ENCODE data around the gene NFKB1.
"Not testable (repeated sequence)": the region's sequence is repeated elsewhere in the genome, so short reads cannot be mapped to it uniquely, and the experiment has no call there.

NFKB1 gene

GRCh38 chr4:102614801-102615200, 113.6 kb downstream of the NFKB1 start:
- Histone ChIP-seq H3K36me3 (ENCODE audit: control insufficient read depth in 2 of 2, insufficient read depth in 2 of 2, low read length in 2 of 2) (peaks cover 62 to 65% of the 10 kb centered on the region in 2 donors), H3K4me1 (ENCODE audit: control insufficient read depth in 2 of 2, insufficient read depth in 2 of 2, low read length in 2 of 2) (peaks cover 0 to 3% of the 10 kb centered on the region in 2 donors), H3K27me3 (ENCODE audit: control insufficient read depth in 2 of 2, insufficient read depth in 2 of 2, low read length in 2 of 2) (no peaks in the 10 kb centered on the region), H3K9me3 (ENCODE audit: control insufficient read depth in 2 of 2, low read length in 2 of 2) (no peaks in the 10 kb centered on the region), H3K9ac (ENCODE audit: low read depth in 1 of 2, low read length in 2 of 2) (peak overlapping the region in 1 of 2 donors; percentile 27), H3K4me3 (ENCODE audit: low read length in 2 of 2) (peak overlapping the region in 1 of 2 donors; percentile 23), H3K27ac (ENCODE audit: low read depth in 2 of 2, low read length in 2 of 2) (peak overlapping the region in 1 of 2 donors; percentile 44)

GRCh38 chr4:102616636-102617035, 115.5 kb downstream of the NFKB1 start:
- H3K27ac ChIP-seq (ENCODE audit: low read depth in 2 of 2, low read length in 2 of 2) = no peak overlapping the region
- H3K9me3 ChIP-seq (ENCODE audit: control insufficient read depth in 2 of 2, low read length in 2 of 2) = no peaks in the 10 kb centered on the region
- H3K36me3 ChIP-seq (ENCODE audit: control insufficient read depth in 2 of 2, insufficient read depth in 2 of 2, low read length in 2 of 2) = peaks cover 46 to 48% of the 10 kb centered on the region in 2 donors
- no peaks in the 10 kb centered on the region for H3K27me3 ChIP-seq (ENCODE audit: control insufficient read depth in 2 of 2, insufficient read depth in 2 of 2, low read length in 2 of 2)
- no peak overlapping the region for H3K4me3 ChIP-seq (ENCODE audit: low read length in 2 of 2)
- peaks cover 11 to 16% of the 10 kb centered on the region in 2 donors for H3K4me1 ChIP-seq (ENCODE audit: control insufficient read depth in 2 of 2, insufficient read depth in 2 of 2, low read length in 2 of 2)
- H3K9ac ChIP-seq (ENCODE audit: low read depth in 1 of 2, low read length in 2 of 2) = no peak overlapping the region

- peaks cover 23 to 26% of the 10 kb centered on the region in 2 donors for H3K36me3 ChIP-seq (ENCODE audit: control insufficient read depth in 2 of 2, insufficient read depth in 2 of 2, low read length in 2 of 2)
- H3K27ac ChIP-seq (ENCODE audit: low read depth in 2 of 2, low read length in 2 of 2); H3K27me3 ChIP-seq (ENCODE audit: control insufficient read depth in 2 of 2, insufficient read depth in 2 of 2, low read length in 2 of 2); H3K9ac ChIP-seq (ENCODE audit: low read depth in 1 of 2, low read length in 2 of 2); H3K4me3 ChIP-seq (ENCODE audit: low read length in 2 of 2); H3K9me3 ChIP-seq (ENCODE audit: control insufficient read depth in 2 of 2, low read length in 2 of 2): not testable (repeated sequence)
- peaks cover 11 to 16% of the 10 kb centered on the region in 2 donors for H3K4me1 ChIP-seq (ENCODE audit: control insufficient read depth in 2 of 2, insufficient read depth in 2 of 2, low read length in 2 of 2)
These were observed 117.9 kb downstream of the NFKB1 start for GRCh38 chr4:102619021-102619420.

- H3K4me1 ChIP-seq (ENCODE audit: control insufficient read depth in 2 of 2, insufficient read depth in 2 of 2, low read length in 2 of 2) = peaks cover 11 to 16% of the 10 kb centered on the region in 2 donors
- peaks cover 13 to 16% of the 10 kb centered on the region in 2 donors for H3K36me3 ChIP-seq (ENCODE audit: control insufficient read depth in 2 of 2, insufficient read depth in 2 of 2, low read length in 2 of 2)
- H3K27me3 ChIP-seq (ENCODE audit: control insufficient read depth in 2 of 2, insufficient read depth in 2 of 2, low read length in 2 of 2); H3K9me3 ChIP-seq (ENCODE audit: control insufficient read depth in 2 of 2, low read length in 2 of 2): not testable (repeated sequence)
- H3K9ac ChIP-seq (ENCODE audit: low read depth in 1 of 2, low read length in 2 of 2) = peak overlapping the region in 1 of 2 donors; percentile 40
- peak overlapping the region in 1 of 2 donors; percentile 43 for H3K27ac ChIP-seq (ENCODE audit: low read depth in 2 of 2, low read length in 2 of 2)
- H3K4me3 ChIP-seq (ENCODE audit: low read length in 2 of 2) = peak overlapping the region; percentile 67 to 75
These were observed 118.8 kb downstream of the NFKB1 start for GRCh38 chr4:102619776-102620631.

GRCh38 chr4:102620697-102621497, 119.7 kb downstream of the NFKB1 start:
- H3K9me3 ChIP-seq (ENCODE audit: control insufficient read depth in 2 of 2, low read length in 2 of 2) = no peaks in the 10 kb centered on the region
- peaks cover 8 to 9% of the 10 kb centered on the region in 2 donors for H3K36me3 ChIP-seq (ENCODE audit: control insufficient read depth in 2 of 2, insufficient read depth in 2 of 2, low read length in 2 of 2)
- H3K4me1 ChIP-seq (ENCODE audit: control insufficient read depth in 2 of 2, insufficient read depth in 2 of 2, low read length in 2 of 2) = peaks cover 11 to 16% of the 10 kb centered on the region in 2 donors
- H3K27ac ChIP-seq (ENCODE audit: low read depth in 2 of 2, low read length in 2 of 2) = peak overlapping the region; percentile 43 to 78
- H3K27me3 ChIP-seq (ENCODE audit: control insufficient read depth in 2 of 2, insufficient read depth in 2 of 2, low read length in 2 of 2) = no peaks in the 10 kb centered on the region
- peak overlapping the region in 1 of 2 donors; percentile 40 for H3K9ac ChIP-seq (ENCODE audit: low read depth in 1 of 2, low read length in 2 of 2)
- H3K4me3 ChIP-seq (ENCODE audit: low read length in 2 of 2) = peak overlapping the region; percentile 67 to 75

- H3K9ac ChIP-seq (ENCODE audit: low read depth in 1 of 2, low read length in 2 of 2) = no peak overlapping the region
- no peaks in the 10 kb centered on the region for H3K36me3 ChIP-seq (ENCODE audit: control insufficient read depth in 2 of 2, insufficient read depth in 2 of 2, low read length in 2 of 2)
- no peak overlapping the region for H3K27ac ChIP-seq (ENCODE audit: low read depth in 2 of 2, low read length in 2 of 2)
- peaks cover 11 to 16% of the 10 kb centered on the region in 2 donors for H3K4me1 ChIP-seq (ENCODE audit: control insufficient read depth in 2 of 2, insufficient read depth in 2 of 2, low read length in 2 of 2)
- H3K4me3 ChIP-seq (ENCODE audit: low read length in 2 of 2) = no peak overlapping the region
- no peaks in the 10 kb centered on the region for H3K9me3 ChIP-seq (ENCODE audit: control insufficient read depth in 2 of 2, low read length in 2 of 2)
- H3K27me3 ChIP-seq (ENCODE audit: control insufficient read depth in 2 of 2, insufficient read depth in 2 of 2, low read length in 2 of 2) = no peaks in the 10 kb centered on the region
These were observed 122.5 kb downstream of the NFKB1 start for GRCh38 chr4:102623622-102624021.

- Histone ChIP-seq H3K4me1 (ENCODE audit: control insufficient read depth in 2 of 2, insufficient read depth in 2 of 2, low read length in 2 of 2) (peaks cover 11 to 16% of the 10 kb centered on the region in 2 donors), H3K9me3 (ENCODE audit: control insufficient read depth in 2 of 2, low read length in 2 of 2) (no peaks in the 10 kb centered on the region), H3K4me3 (ENCODE audit: low read length in 2 of 2) (no peak overlapping the region), H3K9ac (ENCODE audit: low read depth in 1 of 2, low read length in 2 of 2) (no peak overlapping the region), H3K36me3 (ENCODE audit: control insufficient read depth in 2 of 2, insufficient read depth in 2 of 2, low read length in 2 of 2) (no peaks in the 10 kb centered on the region), H3K27me3 (ENCODE audit: control insufficient read depth in 2 of 2, insufficient read depth in 2 of 2, low read length in 2 of 2) (no peaks in the 10 kb centered on the region), H3K27ac (ENCODE audit: low read depth in 2 of 2, low read length in 2 of 2) (no peak overlapping the region)
These were observed 123.3 kb downstream of the NFKB1 start for GRCh38 chr4:102624505-102624904.

- Histone ChIP-seq H3K9me3 (ENCODE audit: control insufficient read depth in 2 of 2, low read length in 2 of 2) (no peaks in the 10 kb centered on the region), H3K4me3 (ENCODE audit: low read length in 2 of 2) (no peak overlapping the region), H3K27me3 (ENCODE audit: control insufficient read depth in 2 of 2, insufficient read depth in 2 of 2, low read length in 2 of 2) (no peaks in the 10 kb centered on the region), H3K36me3 (ENCODE audit: control insufficient read depth in 2 of 2, insufficient read depth in 2 of 2, low read length in 2 of 2) (no peaks in the 10 kb centered on the region), H3K4me1 (ENCODE audit: control insufficient read depth in 2 of 2, insufficient read depth in 2 of 2, low read length in 2 of 2) (peaks cover 10 to 11% of the 10 kb centered on the region in 2 donors), H3K27ac (ENCODE audit: low read depth in 2 of 2, low read length in 2 of 2) (no peak overlapping the region), H3K9ac (ENCODE audit: low read depth in 1 of 2, low read length in 2 of 2) (no peak overlapping the region)
These were observed 124.2 kb downstream of the NFKB1 start for GRCh38 chr4:102625232-102625930.

- Histone ChIP-seq H3K4me3 (ENCODE audit: low read length in 2 of 2) (no peak overlapping the region), H3K9ac (ENCODE audit: low read depth in 1 of 2, low read length in 2 of 2) (no peak overlapping the region), H3K27me3 (ENCODE audit: control insufficient read depth in 2 of 2, insufficient read depth in 2 of 2, low read length in 2 of 2) (no peaks in the 10 kb centered on the region), H3K27ac (ENCODE audit: low read depth in 2 of 2, low read length in 2 of 2) (no peak overlapping the region), H3K36me3 (ENCODE audit: control insufficient read depth in 2 of 2, insufficient read depth in 2 of 2, low read length in 2 of 2) (peaks cover 5 to 7% of the 10 kb centered on the region in 2 donors), H3K9me3 (ENCODE audit: control insufficient read depth in 2 of 2, low read length in 2 of 2) (no peaks in the 10 kb centered on the region), H3K4me1 (ENCODE audit: control insufficient read depth in 2 of 2, insufficient read depth in 2 of 2, low read length in 2 of 2) (no peaks in the 10 kb centered on the region)
These were observed 126.8 kb downstream of the NFKB1 start for GRCh38 chr4:102627831-102628523.

Data from mucosa of rectum (tissue), 2 donors.